Activated T-cell treated with anti-CD3 and anti-CD28 coated beads for 24 hours (primary cell): ENCODE data around the gene SPATA21.
A peak's percentile ranks its signal among the peaks of the same experiment; 100 is the strongest.

ENCODE experiments used
- DNase-seq: peaks from one replicate; pipeline ENCODE4 v3.0.0-alpha.2; 2020; ENCODE audit warnings: low read depth

The SPATA21 gene

DNA sequence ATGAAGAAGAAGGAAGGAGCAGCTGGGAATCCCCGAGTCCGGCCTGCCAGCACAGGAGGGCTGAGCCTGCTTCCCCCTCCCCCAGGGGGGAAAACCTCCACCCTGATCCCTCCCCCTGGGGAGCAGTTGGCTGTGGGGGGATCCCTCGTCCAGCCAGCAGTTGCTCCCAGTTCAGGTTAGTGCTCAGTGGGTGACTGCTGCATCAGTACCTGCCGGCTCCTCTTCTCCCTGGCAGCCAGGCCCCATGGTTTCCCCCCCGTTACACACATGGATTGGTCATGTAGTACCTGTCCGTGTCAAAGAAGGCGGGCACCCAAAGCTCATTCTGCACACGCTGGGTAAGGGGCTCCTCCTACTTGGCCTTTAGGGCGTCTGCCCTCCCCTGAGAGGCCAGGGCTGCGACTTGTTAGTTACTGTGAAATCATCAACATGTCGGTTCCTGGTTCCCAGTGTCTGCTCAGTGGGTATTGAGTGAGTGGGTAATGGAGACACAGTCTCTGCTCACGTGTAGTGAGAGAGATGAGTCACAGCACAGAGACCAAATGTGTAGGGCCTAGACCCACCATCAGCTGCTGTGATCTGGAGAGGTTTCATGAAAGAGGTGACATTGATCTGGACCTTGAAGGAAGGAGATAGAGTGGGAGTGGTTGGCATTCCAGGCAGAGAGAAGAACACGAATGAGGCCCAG lies 14.8 kb upstream of the SPATA21 start:
- DNase-seq = no peak

DNA sequence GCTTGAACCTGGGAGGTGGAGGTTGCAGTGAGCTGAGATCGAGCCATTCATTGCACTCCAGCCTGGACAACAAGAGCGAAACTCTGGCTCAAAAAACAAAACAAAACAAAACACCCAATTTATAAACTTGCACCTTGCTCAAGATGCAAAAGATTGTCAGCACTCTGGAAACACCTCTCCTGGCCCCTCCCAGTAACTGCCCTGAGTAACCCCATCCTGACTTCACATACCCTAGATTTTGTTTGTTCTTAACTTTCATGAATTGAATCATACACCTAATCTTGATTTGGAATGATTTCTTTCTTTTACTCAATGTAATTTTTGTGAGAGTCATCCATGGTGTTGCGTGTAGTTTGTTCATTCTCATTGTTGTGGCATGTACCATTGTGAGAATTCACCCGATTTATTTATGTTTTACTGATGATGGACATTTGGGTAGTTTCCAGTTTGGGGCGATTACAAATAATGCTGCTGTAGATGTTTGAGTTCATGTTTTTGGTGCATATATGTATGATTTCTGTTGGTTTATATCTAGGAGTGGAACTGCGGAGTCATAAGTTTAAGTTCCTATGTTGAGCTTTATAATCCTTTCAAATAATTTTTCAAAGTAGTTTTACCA lies 13.7 kb upstream of the SPATA21 start:
- DNase-seq = no peak

DNA sequence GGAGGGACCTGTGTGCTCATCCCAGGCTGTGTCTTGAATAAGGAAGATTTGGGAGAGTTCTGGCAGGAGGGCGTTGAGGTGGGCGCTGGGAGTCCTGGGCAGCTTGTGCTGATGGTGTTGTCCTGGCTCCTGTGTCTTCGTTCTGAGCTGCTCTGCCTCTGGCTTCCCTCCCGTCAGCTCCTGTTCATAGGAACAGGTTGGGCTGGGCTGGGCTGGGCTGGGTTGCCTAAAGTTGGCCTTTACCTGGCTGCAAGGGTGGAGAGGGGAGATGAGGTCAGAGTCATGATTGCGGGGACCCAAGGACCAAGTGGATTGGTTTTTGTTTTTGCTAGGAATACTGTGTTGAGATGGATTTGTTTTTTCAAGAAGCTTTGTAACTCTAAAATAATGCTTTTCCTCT lies 12.4 kb upstream of the SPATA21 start:
- DNase-seq = no peak

DNA sequence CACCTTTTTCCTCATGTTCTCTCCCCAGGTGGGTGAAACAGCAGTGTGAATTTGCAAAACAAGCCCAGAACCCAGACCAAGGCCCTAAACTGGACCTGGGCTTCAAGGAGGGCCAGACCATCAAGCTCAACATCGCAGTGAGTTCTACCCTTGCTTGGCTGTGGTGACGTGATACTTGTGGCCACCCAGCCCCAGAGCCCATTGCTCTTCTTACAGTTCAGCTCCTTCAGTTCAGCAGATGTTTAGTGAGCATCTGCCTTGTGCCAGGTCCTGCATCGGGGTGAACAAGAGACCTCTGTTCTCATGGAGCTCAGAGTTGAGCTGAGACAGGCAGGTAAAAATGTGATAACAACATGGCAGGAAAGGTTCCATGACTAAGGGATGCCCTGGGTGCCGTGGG lies 11.8 kb upstream of the SPATA21 start:
- DNase-seq = no peak

DNA sequence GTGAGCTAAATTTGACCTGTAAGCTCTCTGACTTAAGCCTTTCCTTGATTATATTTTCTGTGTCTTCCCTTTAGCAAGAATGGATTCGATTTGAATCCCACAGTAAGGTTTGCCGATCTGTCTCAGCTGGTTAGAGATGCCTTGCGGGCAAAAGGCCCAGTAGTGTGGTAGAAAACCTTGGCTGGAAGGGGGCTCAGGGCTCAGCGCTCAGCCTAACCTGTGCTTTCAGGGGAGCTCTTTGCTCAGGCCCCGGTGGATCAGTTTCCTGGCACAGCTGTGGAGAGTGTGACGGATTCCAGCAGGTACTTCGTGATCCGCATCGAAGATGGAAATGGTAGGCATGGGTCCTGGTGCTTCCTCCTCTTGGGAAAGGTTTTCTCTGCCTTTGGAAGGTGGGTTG lies 10.4 kb upstream of the SPATA21 start:
- DNase-seq = no peak

DNA sequence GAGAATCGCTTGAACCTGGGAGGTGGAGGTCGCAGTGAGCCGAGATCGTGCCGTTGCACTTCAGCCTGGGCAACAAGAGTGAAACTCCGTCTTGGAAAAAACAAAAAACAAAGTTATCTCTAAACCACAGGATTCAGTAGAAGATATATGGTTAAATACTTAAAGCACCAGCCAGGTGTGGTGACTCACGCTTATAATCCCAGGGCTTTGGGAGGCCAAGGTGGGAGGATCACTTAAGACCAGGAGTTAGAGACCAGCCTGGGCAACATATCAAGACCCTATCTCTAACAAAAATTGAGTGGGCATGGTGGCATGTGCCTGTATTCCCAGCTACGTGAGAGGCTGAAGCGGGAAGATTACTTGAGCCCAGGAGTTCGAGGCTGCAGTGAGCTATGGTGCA lies 8.9 kb upstream of the SPATA21 start:
- DNase-seq = no peak

DNA sequence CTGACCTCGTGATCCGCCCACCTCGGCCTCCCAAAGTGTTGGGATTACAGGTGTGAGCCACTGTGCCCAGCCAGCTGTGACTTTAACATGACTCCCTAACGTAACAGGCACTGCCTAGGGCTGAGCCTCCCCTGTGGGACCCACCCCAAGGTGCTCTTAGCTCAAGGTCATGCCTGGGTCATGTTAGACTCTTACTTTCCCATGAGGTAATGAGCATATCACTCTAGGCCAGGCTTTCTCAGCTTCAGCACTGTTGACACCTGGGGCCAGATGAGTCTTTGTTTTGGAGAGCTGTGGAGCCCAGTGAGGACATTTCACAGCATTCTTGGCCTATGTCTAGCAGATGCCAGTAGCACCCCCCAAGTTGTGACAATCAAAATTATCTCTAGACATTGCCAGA lies 7.8 kb upstream of the SPATA21 start:
- no peak for DNase-seq

DNA sequence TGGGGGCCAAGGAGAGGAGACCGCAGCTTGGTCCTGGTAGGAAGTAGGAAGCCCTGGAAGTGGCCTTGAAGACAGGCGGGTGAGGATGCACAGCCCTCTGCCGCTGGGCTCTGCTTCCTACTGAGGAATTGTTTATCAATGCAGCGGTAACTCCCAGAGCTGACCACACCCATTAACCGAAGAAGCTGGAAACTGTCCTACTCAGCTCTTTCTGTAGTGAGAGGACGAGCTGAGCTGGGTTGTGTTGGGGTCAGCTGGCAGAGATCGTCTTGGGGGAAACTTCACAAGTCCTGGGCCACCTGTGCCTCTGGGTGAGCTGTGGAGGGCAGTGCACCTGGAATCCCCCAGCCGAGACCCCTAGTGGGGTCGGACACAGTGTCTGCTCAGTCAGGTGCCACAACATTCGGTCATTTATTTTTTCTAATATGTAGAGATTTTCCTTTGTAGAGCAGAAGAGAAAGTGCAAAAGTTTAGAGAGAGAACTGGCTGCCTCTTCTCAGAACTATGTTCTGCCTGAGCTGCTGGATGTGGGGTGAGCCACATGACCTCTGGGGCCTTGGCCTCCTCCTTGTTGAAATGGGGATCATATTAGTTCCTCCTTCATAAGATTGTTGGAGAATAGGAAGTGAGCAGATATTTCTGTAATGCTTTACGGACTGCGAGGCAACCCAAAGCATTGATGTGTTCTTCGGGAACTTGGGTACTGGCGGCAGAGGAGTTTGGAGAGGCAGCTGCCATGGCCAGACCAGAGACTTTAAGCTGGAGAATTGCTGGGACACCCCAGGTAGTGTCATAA lies 6.9 kb upstream of the SPATA21 start:
- no peak for DNase-seq

DNA sequence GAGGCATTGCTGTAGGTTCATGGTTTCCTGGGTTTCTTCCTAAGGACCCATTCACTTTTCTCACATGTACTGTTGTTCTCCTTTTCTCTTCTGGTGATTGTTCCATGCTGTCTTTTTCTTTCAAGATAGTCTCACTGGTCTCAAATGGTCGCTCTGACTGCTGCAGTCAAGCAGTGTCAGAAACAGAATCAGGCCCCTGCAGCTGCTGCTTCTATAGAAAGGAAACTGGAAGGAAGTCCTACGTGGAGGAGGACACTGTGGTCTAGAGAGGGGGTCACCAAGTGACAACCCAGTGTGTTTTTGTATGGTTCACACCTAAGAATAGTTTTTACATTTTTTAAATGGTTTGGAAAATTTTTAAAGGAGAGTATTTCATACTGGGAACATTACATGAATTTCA lies 5.7 kb upstream of the SPATA21 start:
- no peak for DNase-seq

DNA sequence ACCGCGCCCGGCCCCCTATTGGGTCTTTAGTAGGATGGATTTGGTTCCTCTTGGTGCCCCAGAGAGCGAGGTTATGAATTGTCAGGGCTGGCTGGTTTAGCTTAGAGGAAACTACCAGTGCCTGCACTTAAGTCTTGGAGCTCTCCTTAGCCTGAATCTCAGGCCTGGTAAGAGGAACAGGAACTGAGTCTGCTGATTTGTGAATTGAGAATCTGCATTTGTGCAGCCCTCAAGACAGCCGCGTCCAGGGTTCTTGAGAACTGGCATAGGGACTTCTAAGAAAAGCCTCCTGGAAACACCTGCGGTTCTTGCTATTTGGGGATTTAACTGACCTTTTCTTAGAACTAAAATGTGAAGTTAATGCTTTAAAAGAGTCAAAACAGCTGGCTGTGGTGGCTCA lies 5.0 kb upstream of the SPATA21 start:
- no peak for DNase-seq

DNA sequence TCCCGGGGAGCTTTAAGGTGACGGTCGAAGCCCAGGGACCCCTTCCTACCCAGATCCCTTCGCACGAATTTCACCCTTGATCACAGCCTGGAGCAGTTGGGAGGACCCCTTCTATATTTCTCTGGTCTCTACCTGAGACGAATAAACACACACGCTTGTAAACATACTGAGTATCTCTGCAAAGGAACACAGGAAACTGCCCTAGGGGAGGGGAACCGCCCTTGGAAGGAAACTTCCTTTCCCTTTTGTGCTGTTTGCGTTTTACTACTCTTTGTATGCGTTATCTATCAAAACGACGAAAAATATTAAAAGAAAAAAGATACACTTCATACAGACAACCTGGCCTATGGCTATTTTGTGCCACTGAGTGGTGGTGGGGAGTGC lies 4.0 kb upstream of the SPATA21 start:
- DNase-seq = no peak

DNA sequence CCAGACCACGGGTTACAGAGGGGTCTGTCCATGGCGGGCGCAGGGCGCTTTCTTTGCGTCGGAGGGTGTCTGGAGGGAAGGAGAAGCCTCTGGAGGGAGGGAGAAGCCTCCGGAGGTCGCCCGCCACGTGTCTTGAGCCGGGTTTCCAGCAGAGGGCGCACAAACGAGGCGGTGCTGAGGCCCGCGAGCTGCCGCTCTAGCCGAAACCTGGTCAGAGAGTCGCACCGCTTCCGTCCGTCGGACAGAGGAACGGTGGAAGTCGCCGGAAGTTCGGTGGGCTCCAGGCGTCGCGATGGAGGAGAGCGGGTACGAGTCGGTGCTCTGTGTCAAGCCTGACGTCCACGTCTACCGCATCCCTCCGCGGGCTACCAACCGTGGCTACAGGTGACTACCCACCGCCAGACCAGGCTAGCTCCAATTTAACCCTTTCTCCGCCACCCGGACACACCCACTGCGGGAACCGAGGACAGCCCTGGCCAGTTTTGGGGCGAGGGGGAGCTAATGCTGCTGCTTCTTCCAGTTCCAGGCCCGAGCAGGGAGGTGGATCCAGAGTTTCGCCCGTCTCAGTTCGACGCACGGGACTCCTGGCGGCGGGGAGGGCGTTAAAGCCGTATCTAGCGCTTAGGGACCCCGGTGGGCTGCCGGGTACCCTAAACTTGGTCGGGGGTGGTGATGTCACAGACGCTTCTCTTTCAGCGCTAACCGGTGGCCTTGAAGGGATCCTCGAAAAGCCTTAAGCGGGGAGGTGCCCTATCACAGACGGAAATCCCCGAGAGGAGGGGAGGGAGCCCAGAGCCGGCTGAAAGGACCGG lies 3.5 kb upstream of the SPATA21 start, which contains the start of gene NECAP2:
NECAP2 (plus strand) TSS at position 255 of the 812 bp plus-strand sequence; CDS start at position 293, 38 bp downstream.
- DNase-seq = peak; percentile 93

DNA sequence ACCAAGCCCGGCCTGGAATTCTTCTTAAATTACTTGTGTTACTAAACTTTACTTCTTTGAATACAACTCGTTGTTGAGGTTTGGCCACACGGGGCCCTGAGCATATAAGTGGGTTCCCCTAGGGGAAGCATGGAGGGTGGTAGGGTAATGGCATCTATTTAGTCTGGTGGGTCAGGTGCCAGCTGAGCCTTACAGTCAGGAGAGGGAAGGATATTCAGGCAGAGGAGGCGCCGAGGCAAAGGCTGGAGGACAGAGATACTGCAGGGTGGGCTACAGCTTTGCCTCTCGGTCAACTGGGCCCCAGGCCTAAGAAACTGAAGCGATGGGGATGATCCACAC lies 2.9 kb upstream of the SPATA21 start:
- no peak for DNase-seq

DNA sequence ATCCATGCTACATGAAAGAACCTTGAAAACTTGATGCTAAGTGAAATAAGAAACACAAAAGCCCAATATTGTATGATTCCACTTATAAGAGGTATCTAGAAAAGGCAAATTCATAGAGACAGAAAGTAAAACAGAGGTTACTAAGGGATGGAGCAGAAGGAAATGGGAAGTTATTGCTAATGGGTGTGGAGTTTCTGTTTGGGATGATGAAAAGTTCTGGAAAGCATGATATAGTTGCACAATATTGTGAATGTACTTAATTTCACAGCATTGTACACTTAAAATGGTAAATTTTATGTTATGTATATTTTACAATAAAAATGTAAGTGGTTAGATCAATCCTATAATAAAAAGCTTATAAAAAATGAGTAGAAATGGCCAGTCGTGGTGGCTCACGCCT lies 1.7 kb upstream of the SPATA21 start:
- DNase-seq = no peak

DNA sequence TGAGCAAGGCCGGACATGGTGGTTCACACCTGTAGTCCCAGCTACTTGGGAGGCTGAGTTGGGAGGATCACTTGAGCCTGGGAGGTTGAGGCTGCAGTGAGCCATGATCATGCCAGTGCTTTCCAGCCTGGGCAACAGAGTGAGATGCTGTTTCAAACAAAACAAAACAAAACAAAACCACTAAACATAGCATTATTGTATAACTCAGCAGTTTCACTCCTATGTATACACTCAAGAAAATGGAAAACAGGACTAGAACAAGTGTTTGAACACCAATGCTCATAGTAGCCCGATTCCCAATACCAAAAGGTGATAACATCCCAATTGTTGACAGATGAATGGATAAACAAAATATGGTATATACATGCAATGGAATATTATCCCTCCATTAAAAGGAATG lies 1.3 kb upstream of the SPATA21 start:
- no peak for DNase-seq

DNA sequence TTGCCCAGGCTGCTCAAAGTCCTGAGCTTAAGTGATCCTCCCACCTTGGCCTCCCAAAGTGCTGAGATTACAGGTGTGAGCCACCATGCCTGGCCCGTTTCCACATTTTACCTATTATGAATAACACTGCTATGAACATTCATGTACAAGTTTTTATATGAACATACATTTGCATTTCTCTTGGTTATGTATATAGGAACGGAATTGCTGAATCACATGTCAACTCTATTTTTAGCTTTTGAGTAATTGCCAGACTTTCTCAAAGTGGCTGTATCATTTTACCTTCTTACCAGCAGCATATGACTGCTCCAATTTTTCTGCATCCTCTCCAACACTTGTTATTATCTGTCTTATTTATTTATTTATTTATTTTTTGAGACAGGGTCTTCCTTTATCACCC lies 2.7 kb downstream of the SPATA21 start:
- no peak for DNase-seq

DNA sequence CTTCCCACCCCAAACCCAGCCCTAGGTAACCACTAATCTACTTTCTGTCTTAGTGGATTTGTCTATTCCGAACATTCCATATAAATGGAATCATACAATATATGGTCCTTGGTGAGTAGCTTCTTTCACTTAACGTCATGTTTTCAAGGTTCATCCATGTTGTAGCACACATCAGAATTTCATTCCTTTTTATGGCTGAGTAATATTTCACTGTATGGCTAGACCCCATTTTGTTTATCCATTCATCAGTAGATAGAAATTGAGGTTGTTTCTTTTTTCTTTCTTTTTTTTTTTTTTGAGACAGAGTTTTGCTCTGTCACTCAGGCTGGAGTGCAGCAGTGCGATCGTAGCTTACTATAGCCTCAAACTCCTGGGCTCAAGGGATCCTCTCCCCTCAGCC lies 3.2 kb downstream of the SPATA21 start:
- no peak for DNase-seq

DNA sequence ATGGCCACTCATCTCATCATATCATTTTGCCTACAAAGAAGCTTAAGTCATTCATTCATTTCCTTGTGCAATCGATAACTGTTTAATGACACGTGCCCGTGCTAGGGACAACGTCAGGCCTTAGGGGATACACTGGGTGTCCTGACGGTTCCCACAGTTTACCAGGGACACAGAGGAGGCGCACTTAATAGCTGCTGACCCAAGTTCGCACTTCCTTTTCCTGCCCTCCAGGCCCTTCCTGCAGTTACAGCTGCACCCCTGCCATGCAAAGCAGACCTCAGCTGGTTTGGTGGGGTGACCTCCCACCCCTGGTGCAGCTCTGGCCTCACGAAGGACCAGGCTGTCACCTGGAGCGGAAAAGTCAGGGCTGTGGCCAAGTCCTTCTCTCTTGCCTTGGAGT lies 4.2 kb downstream of the SPATA21 start:
- no peak for DNase-seq

DNA sequence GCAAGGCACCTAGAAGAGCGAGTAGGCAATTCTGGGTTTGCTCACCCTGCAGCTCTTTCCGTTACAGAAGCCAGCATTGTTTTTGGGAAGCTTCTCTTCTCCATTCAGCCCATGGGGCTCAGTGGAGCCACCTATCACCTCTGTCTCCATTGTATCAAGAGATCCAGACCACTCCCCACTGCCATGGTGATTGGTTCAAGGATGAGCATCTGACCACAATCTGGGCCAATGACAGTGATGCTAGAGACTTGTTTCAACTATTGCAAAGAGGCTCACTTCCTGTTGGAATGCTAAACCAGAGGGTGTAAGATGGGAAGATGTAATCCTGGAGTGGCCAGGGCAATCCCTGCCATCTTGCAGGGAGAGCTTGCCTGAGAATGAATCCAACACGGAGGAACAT lies 6.6 kb downstream of the SPATA21 start:
- no peak for DNase-seq

DNA sequence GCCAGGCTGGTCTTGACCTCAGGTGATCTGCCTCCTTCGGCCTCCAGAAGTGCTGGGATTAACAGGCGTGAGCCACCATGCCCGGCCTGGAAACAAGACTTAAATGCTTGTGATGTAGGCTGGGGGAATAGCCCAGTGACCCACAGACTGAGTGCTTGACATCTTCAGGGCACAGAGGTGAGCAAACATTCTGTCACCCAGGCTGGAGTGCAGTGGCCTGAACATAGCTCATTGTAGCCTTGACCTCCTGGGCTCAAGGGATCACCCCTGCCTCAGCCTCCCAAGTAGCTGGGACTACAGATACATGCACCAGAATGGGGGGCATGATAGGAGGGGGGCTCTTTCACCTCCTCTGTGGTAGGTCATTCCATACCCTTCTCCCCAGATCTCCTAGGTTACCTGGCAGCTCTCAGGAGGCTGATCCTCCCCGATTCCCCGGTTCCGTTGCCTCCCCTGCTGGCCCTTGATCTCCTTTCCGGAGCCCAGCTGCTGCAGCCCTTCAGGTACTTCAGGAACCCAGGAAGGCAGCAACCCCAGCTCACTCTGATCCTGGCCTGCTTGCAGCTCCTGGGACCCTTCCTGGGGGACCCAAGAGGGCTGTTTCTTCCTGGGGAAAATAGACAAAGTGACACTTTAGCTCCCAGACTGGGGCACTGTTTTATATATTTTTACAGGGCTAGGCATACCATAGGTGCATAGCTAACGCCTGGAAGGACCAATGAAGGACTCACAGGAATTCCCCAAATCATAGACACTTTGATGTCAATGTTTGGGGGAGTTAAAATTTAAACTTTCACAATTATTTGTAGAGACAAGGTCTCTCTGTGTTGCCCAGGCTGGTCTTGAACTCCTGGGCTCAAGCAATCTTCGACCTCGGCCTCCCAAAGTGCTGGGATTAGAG lies 11.8 kb downstream of the SPATA21 start:
- DNase-seq = no peak

DNA sequence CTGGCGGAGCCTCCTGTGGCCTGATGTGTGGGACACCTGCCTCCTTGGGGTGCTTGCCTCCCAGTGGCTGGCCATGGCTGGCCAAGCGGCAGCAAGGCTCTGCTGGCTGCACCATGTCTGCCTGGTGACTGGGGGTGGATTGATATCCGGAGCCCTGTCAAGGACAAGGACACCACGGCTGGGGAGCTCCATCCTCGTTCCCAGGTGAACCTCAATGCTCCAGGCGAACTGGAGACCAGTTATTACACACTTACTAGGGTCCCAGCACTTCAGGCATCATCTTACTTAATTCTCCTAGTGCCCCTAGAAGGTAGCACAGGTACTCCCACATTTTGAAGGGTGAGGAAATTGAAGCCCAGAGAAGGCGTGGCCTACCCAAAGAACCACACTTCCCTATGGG lies 15.2 kb downstream of the SPATA21 start:
- DNase-seq = no peak

DNA sequence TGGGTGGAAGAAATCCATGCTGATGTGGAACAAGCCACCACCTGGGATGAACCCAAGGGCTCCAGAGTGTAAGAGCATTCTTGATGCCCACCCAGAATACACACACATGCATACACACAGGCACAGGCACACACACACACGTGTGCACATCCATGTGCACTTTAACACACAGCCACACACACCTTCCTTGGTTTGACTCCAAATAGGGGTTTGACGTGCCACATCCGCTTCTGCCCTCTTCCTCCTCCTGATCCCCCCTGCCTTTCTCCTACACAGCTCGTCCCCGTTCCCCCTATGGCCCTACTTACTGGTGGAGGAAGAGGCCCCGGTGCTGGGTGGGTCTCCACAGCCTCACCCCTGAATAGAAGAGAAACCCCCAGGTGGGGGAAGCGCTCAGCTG lies 16.0 kb downstream of the SPATA21 start:
- DNase-seq = no peak
